Measurements from ENCODE around the gene PIP4K2A. TPM values are rescaled to one million over a fixed set of nuclear protein-coding genes. Genes with fewer than 3 reads are reported as not detected.
"Not testable (repeated sequence)": the region's sequence is repeated elsewhere in the genome, so short reads cannot be mapped to it uniquely, and the experiment has no call there.

The PIP4K2A gene
- total RNA-seq, 6 donors from 2014 or later = 20.5 to 70.2 (median 34.4) TPM

GRCh38 chr10:22698941-22699440, 15.4 kb downstream of the PIP4K2A start:
- peaks cover 6 to 22% (median 17%) of the 10 kb centered on the region in 4 donors for H3K4me1 ChIP-seq
- no peak for DNase-seq
- no peak for TF ChIP-seq EP300 (IDR thresholded peaks at IDR 0.05)
- TF ChIP-seq CTCF (IDR thresholded peaks at IDR 0.05) = no peak
- no peak for TF ChIP-seq POLR2AphosphoS5 (IDR thresholded peaks at IDR 0.05)
- TF ChIP-seq POLR2A (IDR thresholded peaks at IDR 0.05) = no peak

GRCh38 chr10:22697800-22698199, 16.6 kb downstream of the PIP4K2A start:
- TF ChIP-seq POLR2AphosphoS5 (IDR thresholded peaks at IDR 0.05) (no peak), CTCF (IDR thresholded peaks at IDR 0.05) (no peak), EP300 (IDR thresholded peaks at IDR 0.05) (no peak), POLR2A (IDR thresholded peaks at IDR 0.05) (no peak)
- Histone ChIP-seq H3K4me3 (no peak overlapping the region), H3K27me3 (no peaks in the 10 kb centered on the region), H3K9me3 (no peaks in the 10 kb centered on the region), H3K4me1 (peaks cover 6 to 19% (median 10%) of the 10 kb centered on the region in 4 donors), H3K27ac (no peak overlapping the region), H3K36me3 (no peaks in the 10 kb centered on the region)
- DNase-seq = no peak
- WGBS, 2 donors = 93 to 96% methylated on average over 9 to 10 of the region's 10 CpGs
- ATAC-seq (ENCODE audit: low FRiP score in 2 of 2) = no peak

More at GRCh38 chr10:22698941-22699440, 15.4 kb downstream of the PIP4K2A start:
- ATAC-seq (ENCODE audit: low FRiP score in 2 of 2) = no peak
- no peaks in the 10 kb centered on the region for H3K9me3 ChIP-seq
- no peaks in the 10 kb centered on the region for H3K27me3 ChIP-seq
- H3K4me3 ChIP-seq = no peak overlapping the region
- no peaks in the 10 kb centered on the region for H3K36me3 ChIP-seq
- WGBS, 2 donors = 73 to 75% methylated on average over 3 of the region's 3 CpGs
- H3K27ac ChIP-seq = no peak overlapping the region

GRCh38 chr10:22697101-22697500, 17.3 kb downstream of the PIP4K2A start:
- Histone ChIP-seq H3K27ac (no peak overlapping the region), H3K4me3 (no peak overlapping the region), H3K27me3 (no peaks in the 10 kb centered on the region), H3K9me3 (no peaks in the 10 kb centered on the region), H3K4me1 (peaks cover 4 to 12% (median 8%) of the 10 kb centered on the region in 4 donors), H3K36me3 (no peaks in the 10 kb centered on the region)
- no peak for ATAC-seq (ENCODE audit: low FRiP score in 2 of 2)
- WGBS, 2 donors = 61 to 80% methylated on average over 4 of the region's 4 CpGs
- TF ChIP-seq POLR2A (IDR thresholded peaks at IDR 0.05) (no peak), POLR2AphosphoS5 (IDR thresholded peaks at IDR 0.05) (no peak), CTCF (IDR thresholded peaks at IDR 0.05) (no peak), EP300 (IDR thresholded peaks at IDR 0.05) (no peak)
- DNase-seq = no peak

- no peak for ATAC-seq (ENCODE audit: low FRiP score in 2 of 2)
- TF ChIP-seq POLR2AphosphoS5 (IDR thresholded peaks at IDR 0.05) (no peak), POLR2A (IDR thresholded peaks at IDR 0.05) (no peak), CTCF (IDR thresholded peaks at IDR 0.05) (no peak)
- WGBS, 2 donors = 90 to 96% methylated on average over 6 of the region's 6 CpGs
These were observed 20.5 kb downstream of the PIP4K2A start for GRCh38 chr10:22693860-22694259.

GRCh38 chr10:22693371-22693784, 21.0 kb downstream of the PIP4K2A start:
- Histone ChIP-seq H3K4me1 (peaks cover 18 to 22% (median 21%) of the 10 kb centered on the region in 4 donors), H3K9me3 (no peaks in the 10 kb centered on the region), H3K27ac (no peak overlapping the region), H3K27me3 (no peaks in the 10 kb centered on the region), H3K4me3 (no peak overlapping the region), H3K36me3 (no peaks in the 10 kb centered on the region)
- no peak for TF ChIP-seq EP300 (IDR thresholded peaks at IDR 0.05)
- TF ChIP-seq POLR2AphosphoS5 (IDR thresholded peaks at IDR 0.05) = no peak
- no peak for TF ChIP-seq POLR2A (IDR thresholded peaks at IDR 0.05)
- no peak for TF ChIP-seq CTCF (IDR thresholded peaks at IDR 0.05)
- ATAC-seq (ENCODE audit: low FRiP score in 2 of 2) (peak in 1 of 2 donors; percentile 87), DNase-seq (no peak)
- WGBS, 2 donors = 73 to 77% methylated on average over 5 of the region's 5 CpGs

More at GRCh38 chr10:22693860-22694259, 20.5 kb downstream of the PIP4K2A start:
- Histone ChIP-seq H3K36me3 (no peaks in the 10 kb centered on the region), H3K27me3 (no peaks in the 10 kb centered on the region), H3K9me3 (no peaks in the 10 kb centered on the region), H3K4me3 (no peak overlapping the region), H3K4me1 (peaks cover 18 to 22% (median 21%) of the 10 kb centered on the region in 4 donors), H3K27ac (no peak overlapping the region)
- DNase-seq = no peak

GRCh38 chr10:22692119-22692518, 22.3 kb downstream of the PIP4K2A start:
- H3K27ac ChIP-seq; H3K4me3 ChIP-seq; H3K9me3 ChIP-seq; ATAC-seq (ENCODE audit: low FRiP score in 2 of 2); DNase-seq; H3K27me3 ChIP-seq; H3K36me3 ChIP-seq: not testable (repeated sequence)
- whole genome bisulfite sequencing, 2 donors = 95 to 97% methylated on average over 5 of the region's 5 CpGs
- H3K4me1 ChIP-seq = peaks cover 15 to 22% (median 20%) of the 10 kb centered on the region in 4 donors
